ENCODE data around the gene PPP1R1B. TPM values are rescaled to one million over a fixed set of nuclear protein-coding genes. Genes with fewer than 3 reads are reported as not detected.
A peak's percentile ranks its signal among the peaks of the same experiment; 100 is the strongest.

The PPP1R1B gene
- total RNA-seq, 1 donor from 2014 or later = not detected

GRCh38 chr17:39599004-39599664 lies 27.6 kb upstream of the PPP1R1B start:
- Mint-ChIP-seq H3K4me1 (peaks cover 5% of the 10 kb centered on the region), H3K36me3 (no peaks in the 10 kb centered on the region), H3K27ac (no peak overlapping the region), H3K4me3 (no peak overlapping the region), H3K9me3 (peaks cover 8% of the 10 kb centered on the region), H3K27me3 (ENCODE audit: insufficient read depth, low read depth) (peaks cover 93% of the 10 kb centered on the region)
- Histone ChIP-seq H3K79me2 (ENCODE audit: low read depth) (no peaks in the 10 kb centered on the region), H3F3A (ENCODE audit: low read depth) (peaks cover 26% of the 10 kb centered on the region), H4K20me1 (ENCODE audit: low read depth) (peaks cover 97% of the 10 kb centered on the region), H3K27me3 (peaks cover 100% of the 10 kb centered on the region), H3K4me2 (no peak overlapping the region), H3K36me3 (no peaks in the 10 kb centered on the region), H3K9me3 (ENCODE audit: low read depth) (no peaks in the 10 kb centered on the region), H3K27ac (no peak overlapping the region), H3K4me1 (peaks cover 2% of the 10 kb centered on the region), H2AFZ (replicated peaks) (no peak overlapping the region), H3K4me3 (no peak overlapping the region), H3K9ac (no peak overlapping the region)
- TF ChIP-seq EZH2 (IDR thresholded peaks at IDR 0.05) (peak; percentile 100), CTCF (IDR thresholded peaks at IDR 0.05) (no peak), EZH2phosphoT487 (IDR thresholded peaks at IDR 0.05) (peak; percentile 99)
- DNase-seq (ENCODE audit: low spot score) = peak; percentile 49

DNA sequence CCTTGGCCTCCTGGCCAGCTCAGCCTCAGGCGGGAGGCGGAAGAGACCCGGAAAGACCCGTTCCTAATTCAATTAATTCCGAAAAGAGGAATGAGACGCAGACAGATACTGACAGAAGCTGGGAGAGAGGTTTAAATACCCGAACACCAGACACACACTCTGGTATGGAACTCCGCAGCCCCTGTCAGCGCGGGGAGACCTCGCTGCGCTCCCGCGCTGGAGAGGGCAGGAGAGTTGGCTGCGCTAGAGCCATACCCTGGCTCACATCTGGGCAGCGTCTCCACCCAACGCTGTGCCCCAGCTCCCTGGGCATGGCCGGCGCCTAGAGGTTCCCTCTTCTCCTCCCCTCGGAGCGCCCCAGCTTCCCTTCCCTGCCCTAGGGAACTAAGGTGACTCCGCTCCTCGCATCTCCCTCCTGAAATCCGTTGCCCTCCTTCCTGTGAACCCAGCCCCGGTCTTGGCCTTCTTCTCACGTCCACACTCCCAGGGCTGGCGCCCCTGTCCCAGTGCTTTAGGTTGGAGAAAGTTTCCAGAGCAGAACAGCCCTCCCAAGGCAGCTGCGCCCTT lies 27.0 kb upstream of the PPP1R1B start:
- no peak overlapping the region for H3K4me3 Mint-ChIP-seq
- Histone ChIP-seq H3K27ac (no peak overlapping the region), H3K4me3 (no peak overlapping the region), H3F3A (ENCODE audit: low read depth) (peaks cover 26% of the 10 kb centered on the region), H3K9me3 (ENCODE audit: low read depth) (no peaks in the 10 kb centered on the region), H3K4me1 (peaks cover 6% of the 10 kb centered on the region), H3K79me2 (ENCODE audit: low read depth) (no peaks in the 10 kb centered on the region), H2AFZ (replicated peaks) (no peak overlapping the region), H3K4me2 (no peak overlapping the region), H3K9ac (no peak overlapping the region), H3K36me3 (no peaks in the 10 kb centered on the region), H3K27me3 (peaks cover 100% of the 10 kb centered on the region), H4K20me1 (ENCODE audit: low read depth) (peaks cover 100% of the 10 kb centered on the region)
- TF ChIP-seq EZH2 (IDR thresholded peaks at IDR 0.05) (peak; percentile 89), CTCF (IDR thresholded peaks at IDR 0.05) (no peak)
- peaks cover 5% of the 10 kb centered on the region for H3K4me1 Mint-ChIP-seq
- peaks cover 8% of the 10 kb centered on the region for H3K9me3 Mint-ChIP-seq
- H3K27ac Mint-ChIP-seq = no peak overlapping the region
- no peaks in the 10 kb centered on the region for H3K36me3 Mint-ChIP-seq
- no peak for DNase-seq (ENCODE audit: low spot score)
- H3K27me3 Mint-ChIP-seq (ENCODE audit: insufficient read depth, low read depth) = peaks cover 91% of the 10 kb centered on the region

DNA sequence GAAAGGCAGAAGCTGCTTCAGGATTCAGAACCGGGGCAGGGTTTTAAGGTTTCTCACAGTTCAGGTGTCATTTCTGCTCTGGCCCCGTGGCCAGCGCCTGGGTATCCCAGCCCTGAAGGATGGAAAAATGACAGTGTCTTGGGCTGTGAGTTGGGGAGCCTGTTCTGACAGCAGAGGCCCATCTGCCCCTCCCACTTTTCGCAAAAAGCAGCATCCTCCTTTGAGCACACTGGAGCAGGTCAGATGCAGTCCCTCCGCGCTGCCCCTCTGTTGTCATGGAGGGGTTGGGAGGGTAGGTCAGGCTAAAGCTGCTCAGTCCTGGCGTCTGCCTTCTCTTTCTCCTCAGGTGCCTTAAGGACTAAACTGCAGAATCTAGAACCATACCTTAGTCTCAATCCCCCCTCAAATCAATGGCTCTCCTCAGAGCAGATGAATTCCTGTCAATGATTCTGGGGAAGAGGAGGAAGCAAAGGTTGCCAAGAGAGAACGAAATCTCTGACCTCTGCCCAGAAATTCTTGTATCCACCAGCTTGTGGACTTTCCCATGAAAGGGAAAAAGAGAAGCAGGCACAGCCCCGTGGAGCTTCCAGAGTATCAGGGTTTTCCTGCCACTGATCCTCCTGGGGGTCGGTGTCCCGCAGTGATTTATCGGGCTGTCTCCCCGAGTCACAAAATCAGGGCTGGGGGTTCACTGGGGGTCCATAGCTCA lies 26.3 kb upstream of the PPP1R1B start:
- Histone ChIP-seq H3K4me1 (peaks cover 9% of the 10 kb centered on the region), H3F3A (ENCODE audit: low read depth) (peaks cover 26% of the 10 kb centered on the region), H3K36me3 (no peaks in the 10 kb centered on the region), H4K20me1 (ENCODE audit: low read depth) (peaks cover 100% of the 10 kb centered on the region), H2AFZ (replicated peaks) (no peak overlapping the region), H3K27ac (no peak overlapping the region), H3K79me2 (ENCODE audit: low read depth) (no peaks in the 10 kb centered on the region), H3K4me3 (no peak overlapping the region), H3K9ac (no peak overlapping the region), H3K27me3 (peaks cover 100% of the 10 kb centered on the region), H3K9me3 (ENCODE audit: low read depth) (no peaks in the 10 kb centered on the region), H3K4me2 (no peak overlapping the region)
- TF ChIP-seq EZH2phosphoT487 (IDR thresholded peaks at IDR 0.05) (no peak), CTCF (IDR thresholded peaks at IDR 0.05) (no peak), EZH2 (IDR thresholded peaks at IDR 0.05) (no peak)
- Mint-ChIP-seq H3K4me3 (no peak overlapping the region), H3K9me3 (peaks cover 8% of the 10 kb centered on the region), H3K4me1 (peaks cover 5% of the 10 kb centered on the region), H3K27ac (no peak overlapping the region), H3K36me3 (no peaks in the 10 kb centered on the region), H3K27me3 (ENCODE audit: insufficient read depth, low read depth) (peaks cover 91% of the 10 kb centered on the region)
- DNase-seq (ENCODE audit: low spot score) = no peak
